COLO668 (cell line): ENCODE measurements around the gene WDR35.

Source experiments
- DNase-seq: peaks from one replicate; lab custom pipeline; 2025; ENCODE audit not compliant: unreplicated experiment; lab: John Stamatoyannopoulos, UW

Gene WDR35

DNA sequence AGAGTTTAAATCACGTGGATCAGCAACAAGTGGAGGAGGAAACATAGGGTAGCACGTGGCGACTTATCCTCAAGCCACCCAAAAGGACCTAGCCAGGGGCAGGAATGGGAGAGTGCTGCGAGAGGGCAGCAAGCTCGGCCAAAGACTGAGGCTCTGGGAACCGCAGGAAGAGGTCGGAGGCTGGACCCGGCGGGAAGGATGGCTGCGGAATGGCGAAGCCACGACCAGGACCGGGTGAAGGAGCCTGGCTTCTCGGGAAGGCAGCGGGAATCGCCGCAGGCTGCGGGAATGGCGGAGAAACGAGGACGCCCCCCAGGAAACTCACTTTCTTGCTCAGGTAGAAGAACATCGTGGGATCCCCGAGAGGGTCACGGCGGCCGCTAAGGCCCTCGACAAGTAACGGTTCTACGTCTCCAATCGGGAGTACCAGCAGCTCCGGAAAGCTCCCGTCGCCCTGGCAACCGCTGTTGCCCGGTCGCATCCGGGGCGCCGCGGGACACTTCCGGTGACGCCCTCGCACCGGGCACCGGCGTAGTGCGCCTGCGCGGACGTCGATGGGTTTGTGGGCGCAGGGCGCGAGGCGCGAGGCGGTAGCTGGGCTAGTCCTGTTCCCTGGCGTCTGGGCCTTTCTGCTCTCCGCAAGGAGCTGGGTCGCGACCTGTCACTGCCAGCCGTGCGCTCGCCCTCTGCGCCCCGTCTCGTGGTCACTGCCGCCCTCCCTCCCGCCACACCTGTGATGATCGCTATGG lies at the start of gene WDR35:
Gene WDR35 (minus strand): TSS at position 439 of the 749 bp plus-strand sequence. CDS start 90 bp downstream, at position 349.
- peak; percentile 97 for DNase-seq

- no peak for DNase-seq
These were observed 47.8 kb upstream of the WDR35 start for GRCh38 chr2:20037660-20038059.

DNA sequence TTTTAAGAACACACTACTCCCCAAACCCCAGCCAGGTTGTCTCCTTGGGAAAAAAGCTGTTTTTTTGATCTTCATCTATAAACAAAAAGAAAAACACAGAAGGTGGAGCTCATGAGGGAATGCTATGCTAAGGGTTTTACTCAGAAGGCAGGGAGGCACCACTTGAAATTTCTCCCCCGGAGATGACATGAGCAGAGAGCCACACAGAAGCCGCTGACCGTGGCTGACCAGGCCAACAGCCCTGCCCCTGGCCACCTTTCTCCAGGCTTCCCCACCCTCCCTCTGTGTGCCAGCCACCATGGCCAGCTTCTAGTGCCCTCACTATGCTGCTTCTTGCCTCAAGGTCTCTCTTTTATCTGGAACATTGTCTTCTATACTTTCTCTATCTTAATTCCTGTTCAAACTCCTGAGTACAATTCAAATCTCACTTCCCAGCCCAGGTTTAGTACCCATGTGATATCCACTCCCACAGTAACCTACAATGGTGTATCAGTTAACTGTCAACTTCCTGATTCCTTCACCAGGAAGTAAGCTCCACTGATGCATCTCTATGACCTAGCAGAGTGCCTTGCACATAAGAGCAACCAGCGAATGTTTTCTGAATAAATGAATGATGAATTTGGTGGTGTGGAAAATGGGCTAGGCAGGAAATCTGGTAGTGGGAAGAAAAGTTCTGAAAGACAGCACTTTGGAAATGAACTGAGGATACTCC lies 46.2 kb upstream of the WDR35 start:
- DNase-seq, result no peak

GRCh38 chr2:20034821-20035220 lies 44.9 kb upstream of the WDR35 start:
- no peak for DNase-seq

GRCh38 chr2:20034218-20034617 lies 44.3 kb upstream of the WDR35 start:
- no peak for DNase-seq

- no peak for DNase-seq
These were observed 43.4 kb upstream of the WDR35 start for GRCh38 chr2:20033322-20033721.

DNA sequence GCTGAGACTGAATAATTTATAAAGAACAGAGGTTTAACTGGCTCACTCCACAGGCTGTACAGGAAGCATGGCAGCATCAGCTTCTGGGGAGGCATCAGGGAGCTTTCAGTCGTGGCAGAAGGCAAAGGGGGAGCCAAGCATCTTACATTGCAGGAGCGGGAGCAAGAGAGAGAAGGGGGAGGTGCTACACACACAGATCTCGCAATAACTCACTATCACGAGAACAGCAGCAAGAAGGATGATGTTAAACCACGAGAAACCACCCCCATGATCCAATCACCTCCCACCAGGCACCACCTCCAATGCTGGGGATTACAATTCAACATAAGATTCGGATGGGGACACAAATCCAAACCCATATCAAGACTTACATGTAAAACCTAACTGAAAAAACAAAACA lies 40.3 kb upstream of the WDR35 start:
- DNase-seq, result no peak

DNA sequence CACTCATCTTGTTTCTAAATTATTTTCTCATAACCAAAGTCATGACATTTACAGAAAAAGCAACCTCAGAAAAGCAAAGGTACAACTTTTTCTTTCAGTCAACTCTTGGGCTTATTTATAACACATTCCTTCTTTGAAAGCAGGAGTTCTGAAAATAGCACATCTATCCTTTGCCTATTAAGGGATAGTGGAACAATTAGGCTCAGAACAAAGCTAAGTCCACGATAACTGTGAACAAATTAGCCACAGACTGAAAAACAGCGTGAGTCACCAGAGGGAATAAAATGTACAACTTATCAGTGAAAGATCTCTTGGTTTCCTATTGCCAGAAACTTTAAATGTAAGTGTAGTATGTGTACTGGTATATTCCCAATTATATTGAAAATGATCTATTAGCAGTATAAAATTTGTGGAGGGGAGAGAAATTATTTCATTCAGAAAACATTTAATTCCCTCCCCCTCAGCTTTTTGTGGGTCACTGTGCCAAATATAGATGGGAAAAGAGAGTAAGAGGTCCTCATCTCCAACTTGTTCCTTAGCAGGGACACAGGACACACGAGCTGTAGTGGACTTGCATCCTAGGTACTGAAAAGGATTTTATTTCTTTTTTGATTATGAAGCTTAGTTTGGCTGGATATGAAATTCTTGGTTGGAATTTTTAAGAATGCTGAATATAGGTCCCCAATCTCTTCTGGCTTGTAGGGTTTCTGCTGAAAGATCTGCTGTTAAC lies 38.0 kb upstream of the WDR35 start:
- DNase-seq, result no peak

- no peak for DNase-seq
These were observed 37.4 kb upstream of the WDR35 start for GRCh38 chr2:20027260-20027677.

DNA sequence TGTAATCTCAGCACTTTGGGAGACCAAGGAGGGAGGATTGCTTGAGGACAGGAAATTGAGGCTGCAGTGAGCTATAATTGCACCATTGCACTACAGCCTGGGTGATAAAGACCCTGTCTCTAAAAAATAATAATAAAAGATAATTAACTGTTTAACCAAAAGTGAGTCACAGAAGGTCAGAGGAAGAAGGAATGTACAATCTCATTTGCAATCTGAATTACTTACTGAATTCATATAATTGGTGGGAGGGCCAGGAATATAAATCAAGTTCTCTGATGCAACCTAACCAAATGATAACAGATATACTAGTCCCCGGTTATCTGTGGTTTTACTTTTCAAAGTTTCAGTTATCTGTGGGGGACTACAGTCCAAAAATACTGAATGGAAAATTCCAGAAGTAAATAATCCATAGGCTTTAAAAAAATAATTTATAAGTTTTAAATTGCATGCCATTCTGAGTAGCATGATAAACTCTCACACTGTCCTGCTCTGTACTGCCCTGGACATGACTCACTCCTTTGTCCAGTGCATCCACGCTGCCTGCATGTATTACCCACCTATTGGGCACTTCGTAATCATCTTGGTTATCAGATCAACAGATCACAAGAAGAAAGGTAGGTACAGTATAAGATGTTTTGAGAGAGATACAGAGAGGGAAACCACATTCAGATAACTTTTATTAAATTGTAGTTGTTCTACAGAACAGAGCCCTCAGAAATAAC lies 35.3 kb upstream of the WDR35 start:
- DNase-seq, result no peak

- no peak for DNase-seq
These were observed 33.8 kb upstream of the WDR35 start for GRCh38 chr2:20023688-20024087.

- no peak for DNase-seq
These were observed 31.6 kb upstream of the WDR35 start for GRCh38 chr2:20021405-20022009.

GRCh38 chr2:20019747-20020146 lies 29.8 kb upstream of the WDR35 start:
- DNase-seq, result no peak

DNA sequence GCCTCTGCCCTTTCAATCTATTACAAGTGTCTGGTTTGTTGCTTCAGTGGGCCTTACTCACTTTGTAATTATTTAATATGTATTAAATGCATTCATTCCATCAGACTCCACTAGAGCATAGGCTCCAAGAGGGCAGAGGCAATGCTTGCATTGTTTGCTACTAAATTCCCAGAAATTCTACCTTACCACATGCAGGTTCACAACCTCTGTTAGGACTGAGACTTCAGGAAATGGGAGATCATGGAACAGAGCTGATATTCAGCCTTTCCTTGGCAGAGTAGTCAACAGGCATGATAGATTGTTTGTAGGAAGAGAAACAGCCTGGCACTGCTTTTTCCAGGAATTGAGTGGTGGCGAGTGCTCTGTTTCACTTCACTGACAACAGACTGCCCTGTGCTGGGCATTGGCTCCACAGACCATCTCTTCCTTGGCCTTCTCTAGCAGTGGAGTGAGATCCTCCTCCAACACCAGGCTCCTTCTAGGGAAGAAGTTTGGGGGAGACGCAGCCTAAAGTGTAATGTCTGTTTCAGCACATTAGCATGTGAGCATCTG lies 28.8 kb upstream of the WDR35 start:
- no peak for DNase-seq

- DNase-seq, result no peak
These were observed 26.4 kb upstream of the WDR35 start for GRCh38 chr2:20016346-20016745.

DNA sequence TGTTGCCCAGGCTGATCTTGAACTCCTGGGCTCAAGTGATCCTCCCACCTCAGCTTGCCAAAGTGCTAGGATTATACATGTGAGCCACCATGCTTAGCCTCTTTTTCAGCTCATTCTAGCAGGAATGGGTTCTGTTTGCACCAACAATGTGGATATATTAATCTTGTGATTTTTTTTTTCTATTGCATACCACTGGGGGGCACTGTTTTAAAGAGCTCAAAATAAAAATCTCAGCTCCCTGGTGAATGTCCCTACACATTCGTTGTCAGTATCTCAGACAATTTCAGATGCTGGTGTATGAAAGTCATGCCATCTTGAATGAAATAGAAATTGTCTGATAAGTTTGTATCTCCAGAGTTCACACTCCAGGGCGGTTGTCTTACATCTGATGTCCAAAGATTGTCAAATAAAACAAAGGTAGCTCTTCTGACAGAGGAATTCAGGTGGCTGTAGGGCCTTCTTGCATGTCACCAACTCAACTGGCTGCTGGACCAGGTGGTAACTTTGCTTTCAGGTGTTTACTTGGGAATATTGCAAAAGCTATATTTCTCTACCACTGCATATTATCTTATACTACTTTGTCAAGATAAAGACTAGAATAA lies 25.7 kb upstream of the WDR35 start:
- DNase-seq, result no peak

DNA sequence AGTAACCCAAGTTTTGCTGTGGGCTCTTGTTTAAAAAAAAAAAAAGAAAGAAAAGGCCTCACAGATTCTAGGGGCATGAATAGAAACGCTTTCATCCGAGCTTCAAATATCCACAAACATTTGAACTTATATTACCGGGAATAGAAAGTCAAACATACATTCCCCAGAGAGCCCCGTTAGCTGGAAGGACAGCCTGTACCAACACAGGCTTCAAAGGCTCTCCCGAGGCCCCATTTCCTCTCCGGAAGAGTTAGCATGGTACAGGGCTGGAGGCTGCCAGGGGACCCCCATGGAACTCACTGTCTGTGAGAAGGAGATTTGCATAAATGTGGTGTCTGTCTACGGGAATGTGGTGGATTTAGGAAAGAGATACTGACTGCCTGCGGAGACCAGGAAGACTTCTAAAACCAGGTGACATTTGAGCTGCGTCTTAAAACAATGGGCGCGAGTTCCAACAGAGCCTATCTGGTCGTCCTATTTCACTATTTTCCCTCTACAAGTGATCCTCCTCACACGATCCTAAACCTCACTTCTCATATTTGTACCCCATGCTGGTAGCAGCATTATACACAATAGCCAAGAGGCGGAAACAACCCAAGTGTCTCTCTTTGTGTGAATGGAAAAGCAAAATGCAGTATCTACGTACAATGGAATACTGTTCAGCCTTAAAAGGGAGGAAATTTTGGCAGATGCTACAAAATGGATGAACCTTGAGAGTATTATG lies 23.4 kb upstream of the WDR35 start:
- DNase-seq, result no peak

GRCh38 chr2:20012282-20013125 lies 22.6 kb upstream of the WDR35 start, which contains the start of gene MATN3:
MATN3 (minus strand) TSS chr2:20012668; CDS start chr2:20012631, 37 bp downstream.
- peak; percentile 64 for DNase-seq

GRCh38 chr2:20012032-20012281 lies 22.1 kb upstream of the WDR35 start:
- DNase-seq, result no peak
